ENCODE results near the gene PIGC. TPM values are rescaled to one million over a fixed set of nuclear protein-coding genes. Genes with fewer than 3 reads are reported as not detected.

The PIGC gene
- total RNA-seq, 1 experiment from 2014 or later = 16.2 TPM

DNA sequence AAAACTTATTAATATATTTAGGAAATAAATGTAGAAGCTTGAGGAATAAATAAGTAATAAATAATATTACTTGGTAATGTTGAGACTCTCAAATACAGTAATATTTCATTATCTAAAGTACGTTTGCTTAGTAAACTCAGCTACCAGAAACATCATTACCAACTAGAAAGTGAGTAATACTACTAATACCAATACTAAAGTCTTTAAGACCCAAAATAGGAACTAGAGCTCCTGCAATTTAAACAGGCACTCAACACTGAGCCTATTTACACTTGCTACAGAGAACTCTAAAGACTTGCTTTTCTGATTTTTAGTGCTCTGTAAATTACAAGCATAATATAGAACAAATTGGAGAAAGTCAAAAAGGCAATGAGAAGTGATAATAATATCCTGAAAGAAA lies 36.9 kb downstream of the PIGC start (continued):
- TF ChIP-seq, protein P1, sequence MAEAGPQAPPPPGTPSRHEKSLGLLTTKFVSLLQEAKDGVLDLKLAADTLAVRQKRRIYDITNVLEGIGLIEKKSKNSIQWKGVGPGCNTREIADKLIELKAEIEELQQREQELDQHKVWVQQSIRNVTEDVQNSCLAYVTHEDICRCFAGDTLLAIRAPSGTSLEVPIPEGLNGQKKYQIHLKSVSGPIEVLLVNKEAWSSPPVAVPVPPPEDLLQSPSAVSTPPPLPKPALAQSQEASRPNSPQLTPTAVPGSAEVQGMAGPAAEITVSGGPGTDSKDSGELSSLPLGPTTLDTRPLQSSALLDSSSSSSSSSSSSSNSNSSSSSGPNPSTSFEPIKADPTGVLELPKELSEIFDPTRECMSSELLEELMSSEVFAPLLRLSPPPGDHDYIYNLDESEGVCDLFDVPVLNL (CRISPR knock-in tag; IDR thresholded peaks at IDR 0.05; ENCODE audit: borderline replicate concordance, low read depth) = no peak

DNA sequence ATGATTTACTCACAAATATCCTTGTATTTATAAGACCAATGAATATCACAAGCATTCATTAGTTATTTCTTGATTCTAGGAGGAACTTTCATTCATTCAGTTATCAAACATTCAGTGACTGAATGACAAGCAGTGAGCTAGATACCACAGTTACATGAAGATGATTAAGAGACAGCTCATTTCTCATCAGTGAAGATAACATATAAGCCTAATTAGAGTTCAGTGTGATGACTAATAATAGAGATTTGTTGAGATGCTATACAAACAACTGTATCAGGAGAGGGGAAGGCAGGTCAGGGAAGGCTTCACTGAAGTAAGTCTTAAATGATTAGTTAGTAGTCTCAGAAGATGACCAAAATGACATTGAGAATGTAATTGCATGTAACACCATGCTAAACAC lies 38.0 kb downstream of the PIGC start:
- no peak for TF ChIP-seq JAZF1 (CRISPR knock-in tag; IDR thresholded peaks at IDR 0.05)
- TF ChIP-seq, protein P2, sequence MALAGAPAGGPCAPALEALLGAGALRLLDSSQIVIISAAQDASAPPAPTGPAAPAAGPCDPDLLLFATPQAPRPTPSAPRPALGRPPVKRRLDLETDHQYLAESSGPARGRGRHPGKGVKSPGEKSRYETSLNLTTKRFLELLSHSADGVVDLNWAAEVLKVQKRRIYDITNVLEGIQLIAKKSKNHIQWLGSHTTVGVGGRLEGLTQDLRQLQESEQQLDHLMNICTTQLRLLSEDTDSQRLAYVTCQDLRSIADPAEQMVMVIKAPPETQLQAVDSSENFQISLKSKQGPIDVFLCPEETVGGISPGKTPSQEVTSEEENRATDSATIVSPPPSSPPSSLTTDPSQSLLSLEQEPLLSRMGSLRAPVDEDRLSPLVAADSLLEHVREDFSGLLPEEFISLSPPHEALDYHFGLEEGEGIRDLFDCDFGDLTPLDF (CRISPR knock-in tag; IDR thresholded peaks at IDR 0.05) = no peak
- no peak for TF ChIP-seq ZNF416 (CRISPR knock-in tag; IDR thresholded peaks at IDR 0.05)
- TF ChIP-seq NFE2L1 (CRISPR knock-in tag; IDR thresholded peaks at IDR 0.05) = no peak
- TF ChIP-seq ZNF232 (CRISPR knock-in tag; IDR thresholded peaks at IDR 0.05) = no peak
- TF ChIP-seq GRHL2 (CRISPR knock-in tag; IDR thresholded peaks at IDR 0.05; ENCODE audit: insufficient replicate concordance, severe bottlenecking) = no peak
- TF ChIP-seq, protein P3, sequence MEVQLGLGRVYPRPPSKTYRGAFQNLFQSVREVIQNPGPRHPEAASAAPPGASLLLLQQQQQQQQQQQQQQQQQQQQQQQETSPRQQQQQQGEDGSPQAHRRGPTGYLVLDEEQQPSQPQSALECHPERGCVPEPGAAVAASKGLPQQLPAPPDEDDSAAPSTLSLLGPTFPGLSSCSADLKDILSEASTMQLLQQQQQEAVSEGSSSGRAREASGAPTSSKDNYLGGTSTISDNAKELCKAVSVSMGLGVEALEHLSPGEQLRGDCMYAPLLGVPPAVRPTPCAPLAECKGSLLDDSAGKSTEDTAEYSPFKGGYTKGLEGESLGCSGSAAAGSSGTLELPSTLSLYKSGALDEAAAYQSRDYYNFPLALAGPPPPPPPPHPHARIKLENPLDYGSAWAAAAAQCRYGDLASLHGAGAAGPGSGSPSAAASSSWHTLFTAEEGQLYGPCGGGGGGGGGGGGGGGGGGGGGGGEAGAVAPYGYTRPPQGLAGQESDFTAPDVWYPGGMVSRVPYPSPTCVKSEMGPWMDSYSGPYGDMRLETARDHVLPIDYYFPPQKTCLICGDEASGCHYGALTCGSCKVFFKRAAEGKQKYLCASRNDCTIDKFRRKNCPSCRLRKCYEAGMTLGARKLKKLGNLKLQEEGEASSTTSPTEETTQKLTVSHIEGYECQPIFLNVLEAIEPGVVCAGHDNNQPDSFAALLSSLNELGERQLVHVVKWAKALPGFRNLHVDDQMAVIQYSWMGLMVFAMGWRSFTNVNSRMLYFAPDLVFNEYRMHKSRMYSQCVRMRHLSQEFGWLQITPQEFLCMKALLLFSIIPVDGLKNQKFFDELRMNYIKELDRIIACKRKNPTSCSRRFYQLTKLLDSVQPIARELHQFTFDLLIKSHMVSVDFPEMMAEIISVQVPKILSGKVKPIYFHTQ (CRISPR knock-in tag; IDR thresholded peaks at IDR 0.05) = no peak
- TF ChIP-seq EMX1 (CRISPR knock-in tag; IDR thresholded peaks at IDR 0.05) = no peak
- TF ChIP-seq OVOL2 (CRISPR knock-in tag; IDR thresholded peaks at IDR 0.05; ENCODE audit: borderline replicate concordance) = no peak
- TF ChIP-seq ELF4 (CRISPR knock-in tag; IDR thresholded peaks at IDR 0.05; ENCODE audit: low read depth) = no peak
- no peak for TF ChIP-seq MYBL2 (CRISPR knock-in tag; IDR thresholded peaks at IDR 0.05)
- no peak for TF ChIP-seq IRF2 (CRISPR knock-in tag; IDR thresholded peaks at IDR 0.05; ENCODE audit: borderline replicate concordance, low read depth)
- TF ChIP-seq, protein P4, sequence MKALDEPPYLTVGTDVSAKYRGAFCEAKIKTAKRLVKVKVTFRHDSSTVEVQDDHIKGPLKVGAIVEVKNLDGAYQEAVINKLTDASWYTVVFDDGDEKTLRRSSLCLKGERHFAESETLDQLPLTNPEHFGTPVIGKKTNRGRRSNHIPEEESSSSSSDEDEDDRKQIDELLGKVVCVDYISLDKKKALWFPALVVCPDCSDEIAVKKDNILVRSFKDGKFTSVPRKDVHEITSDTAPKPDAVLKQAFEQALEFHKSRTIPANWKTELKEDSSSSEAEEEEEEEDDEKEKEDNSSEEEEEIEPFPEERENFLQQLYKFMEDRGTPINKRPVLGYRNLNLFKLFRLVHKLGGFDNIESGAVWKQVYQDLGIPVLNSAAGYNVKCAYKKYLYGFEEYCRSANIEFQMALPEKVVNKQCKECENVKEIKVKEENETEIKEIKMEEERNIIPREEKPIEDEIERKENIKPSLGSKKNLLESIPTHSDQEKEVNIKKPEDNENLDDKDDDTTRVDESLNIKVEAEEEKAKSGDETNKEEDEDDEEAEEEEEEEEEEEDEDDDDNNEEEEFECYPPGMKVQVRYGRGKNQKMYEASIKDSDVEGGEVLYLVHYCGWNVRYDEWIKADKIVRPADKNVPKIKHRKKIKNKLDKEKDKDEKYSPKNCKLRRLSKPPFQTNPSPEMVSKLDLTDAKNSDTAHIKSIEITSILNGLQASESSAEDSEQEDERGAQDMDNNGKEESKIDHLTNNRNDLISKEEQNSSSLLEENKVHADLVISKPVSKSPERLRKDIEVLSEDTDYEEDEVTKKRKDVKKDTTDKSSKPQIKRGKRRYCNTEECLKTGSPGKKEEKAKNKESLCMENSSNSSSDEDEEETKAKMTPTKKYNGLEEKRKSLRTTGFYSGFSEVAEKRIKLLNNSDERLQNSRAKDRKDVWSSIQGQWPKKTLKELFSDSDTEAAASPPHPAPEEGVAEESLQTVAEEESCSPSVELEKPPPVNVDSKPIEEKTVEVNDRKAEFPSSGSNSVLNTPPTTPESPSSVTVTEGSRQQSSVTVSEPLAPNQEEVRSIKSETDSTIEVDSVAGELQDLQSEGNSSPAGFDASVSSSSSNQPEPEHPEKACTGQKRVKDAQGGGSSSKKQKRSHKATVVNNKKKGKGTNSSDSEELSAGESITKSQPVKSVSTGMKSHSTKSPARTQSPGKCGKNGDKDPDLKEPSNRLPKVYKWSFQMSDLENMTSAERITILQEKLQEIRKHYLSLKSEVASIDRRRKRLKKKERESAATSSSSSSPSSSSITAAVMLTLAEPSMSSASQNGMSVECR (CRISPR knock-in tag; IDR thresholded peaks at IDR 0.05; ENCODE audit: borderline replicate concordance) = no peak
- TF ChIP-seq, protein P5, sequence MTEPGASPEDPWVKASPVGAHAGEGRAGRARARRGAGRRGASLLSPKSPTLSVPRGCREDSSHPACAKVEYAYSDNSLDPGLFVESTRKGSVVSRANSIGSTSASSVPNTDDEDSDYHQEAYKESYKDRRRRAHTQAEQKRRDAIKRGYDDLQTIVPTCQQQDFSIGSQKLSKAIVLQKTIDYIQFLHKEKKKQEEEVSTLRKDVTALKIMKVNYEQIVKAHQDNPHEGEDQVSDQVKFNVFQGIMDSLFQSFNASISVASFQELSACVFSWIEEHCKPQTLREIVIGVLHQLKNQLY (CRISPR knock-in tag; IDR thresholded peaks at IDR 0.05) = no peak
- TF ChIP-seq, protein P6, sequence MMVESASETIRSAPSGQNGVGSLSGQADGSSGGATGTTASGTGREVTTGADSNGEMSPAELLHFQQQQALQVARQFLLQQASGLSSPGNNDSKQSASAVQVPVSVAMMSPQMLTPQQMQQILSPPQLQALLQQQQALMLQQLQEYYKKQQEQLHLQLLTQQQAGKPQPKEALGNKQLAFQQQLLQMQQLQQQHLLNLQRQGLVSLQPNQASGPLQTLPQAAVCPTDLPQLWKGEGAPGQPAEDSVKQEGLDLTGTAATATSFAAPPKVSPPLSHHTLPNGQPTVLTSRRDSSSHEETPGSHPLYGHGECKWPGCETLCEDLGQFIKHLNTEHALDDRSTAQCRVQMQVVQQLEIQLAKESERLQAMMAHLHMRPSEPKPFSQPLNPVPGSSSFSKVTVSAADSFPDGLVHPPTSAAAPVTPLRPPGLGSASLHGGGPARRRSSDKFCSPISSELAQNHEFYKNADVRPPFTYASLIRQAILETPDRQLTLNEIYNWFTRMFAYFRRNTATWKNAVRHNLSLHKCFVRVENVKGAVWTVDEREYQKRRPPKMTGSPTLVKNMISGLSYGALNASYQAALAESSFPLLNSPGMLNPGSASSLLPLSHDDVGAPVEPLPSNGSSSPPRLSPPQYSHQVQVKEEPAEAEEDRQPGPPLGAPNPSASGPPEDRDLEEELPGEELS (CRISPR knock-in tag; IDR thresholded peaks at IDR 0.05) = no peak
- TF ChIP-seq, protein P7, sequence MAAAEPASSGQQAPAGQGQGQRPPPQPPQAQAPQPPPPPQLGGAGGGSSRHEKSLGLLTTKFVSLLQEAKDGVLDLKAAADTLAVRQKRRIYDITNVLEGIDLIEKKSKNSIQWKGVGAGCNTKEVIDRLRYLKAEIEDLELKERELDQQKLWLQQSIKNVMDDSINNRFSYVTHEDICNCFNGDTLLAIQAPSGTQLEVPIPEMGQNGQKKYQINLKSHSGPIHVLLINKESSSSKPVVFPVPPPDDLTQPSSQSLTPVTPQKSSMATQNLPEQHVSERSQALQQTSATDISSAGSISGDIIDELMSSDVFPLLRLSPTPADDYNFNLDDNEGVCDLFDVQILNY (CRISPR knock-in tag; IDR thresholded peaks at IDR 0.05) = no peak
- TF ChIP-seq, protein P8, sequence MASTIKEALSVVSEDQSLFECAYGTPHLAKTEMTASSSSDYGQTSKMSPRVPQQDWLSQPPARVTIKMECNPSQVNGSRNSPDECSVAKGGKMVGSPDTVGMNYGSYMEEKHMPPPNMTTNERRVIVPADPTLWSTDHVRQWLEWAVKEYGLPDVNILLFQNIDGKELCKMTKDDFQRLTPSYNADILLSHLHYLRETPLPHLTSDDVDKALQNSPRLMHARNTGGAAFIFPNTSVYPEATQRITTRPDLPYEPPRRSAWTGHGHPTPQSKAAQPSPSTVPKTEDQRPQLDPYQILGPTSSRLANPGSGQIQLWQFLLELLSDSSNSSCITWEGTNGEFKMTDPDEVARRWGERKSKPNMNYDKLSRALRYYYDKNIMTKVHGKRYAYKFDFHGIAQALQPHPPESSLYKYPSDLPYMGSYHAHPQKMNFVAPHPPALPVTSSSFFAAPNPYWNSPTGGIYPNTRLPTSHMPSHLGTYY (CRISPR knock-in tag; IDR thresholded peaks at IDR 0.05) = no peak
- no peak for TF ChIP-seq GABPB1 (CRISPR knock-in tag; IDR thresholded peaks at IDR 0.05)
- POLR2A ChIA-PET = no interaction called here
- H3K27me3 Mint-ChIP-seq (ENCODE audit: low read depth) = no peaks in the 10 kb centered on the region
- peaks cover 2% of the 10 kb centered on the region; the same call in 1 of the 2 replicates for H3K4me1 Mint-ChIP-seq
- ATAC-seq (no peak), DNase-seq (ENCODE audit: low spot score) (no peak)
- no peaks in the 10 kb centered on the region for H3K36me3 Mint-ChIP-seq
- H3K27ac Mint-ChIP-seq = no peak overlapping the region
- H3K4me3 Mint-ChIP-seq = no peak overlapping the region
- CTCF ChIA-PET = no interaction called here
- H3K9me3 Mint-ChIP-seq = no peaks in the 10 kb centered on the region
